SIG-M5 treated with dmso at 0.1 percent for 504 hours (cell line): ENCODE data around the gene SPATA16.

Experiments
- DNase-seq: peaks from one replicate; lab custom pipeline; 2025; ENCODE audit not compliant: unreplicated experiment; lab: John Stamatoyannopoulos, UW

The SPATA16 gene

DNA sequence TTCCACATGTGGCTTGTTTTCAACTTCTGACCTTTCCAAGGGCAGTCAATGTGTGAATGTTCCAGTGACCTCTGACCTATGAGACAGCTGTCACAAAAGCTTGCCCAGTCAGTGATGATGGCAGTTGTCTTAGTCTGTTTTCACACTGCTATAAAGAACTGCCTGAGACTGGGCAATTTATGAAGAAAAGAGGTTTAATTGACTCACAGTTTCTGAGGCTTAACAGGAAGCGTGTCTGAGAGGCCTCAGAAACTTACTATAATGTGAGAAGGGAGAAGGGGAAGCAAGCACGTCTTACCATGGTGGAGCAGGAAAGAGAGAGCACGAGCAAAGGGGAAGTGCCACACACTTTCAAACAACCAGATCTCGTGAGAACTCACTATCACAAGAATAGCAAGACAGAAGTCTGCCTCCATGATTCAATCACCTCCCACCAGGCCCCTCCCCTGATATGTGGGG lies 294.9 kb downstream of the SPATA16 start:
- DNase-seq = peak; percentile 15

DNA sequence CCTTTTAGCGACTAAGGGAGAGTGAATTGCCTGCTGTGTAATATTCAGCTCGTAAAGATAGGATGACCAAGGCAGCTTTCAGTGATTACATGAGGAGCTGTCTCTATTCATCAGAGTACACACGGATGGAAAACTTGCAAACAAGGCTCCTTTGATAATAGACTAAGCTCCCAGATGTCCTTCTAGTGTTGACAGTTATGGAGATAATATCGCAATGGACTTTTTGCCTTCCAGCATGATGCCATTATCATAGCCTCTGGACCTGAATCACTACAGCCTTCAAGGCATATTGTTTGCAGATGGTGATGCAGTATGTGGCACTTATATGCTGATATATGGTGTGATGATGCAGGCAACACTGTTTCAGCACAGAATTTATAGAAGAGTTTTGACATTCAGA lies 296.6 kb downstream of the SPATA16 start:
- no peak for DNase-seq

DNA sequence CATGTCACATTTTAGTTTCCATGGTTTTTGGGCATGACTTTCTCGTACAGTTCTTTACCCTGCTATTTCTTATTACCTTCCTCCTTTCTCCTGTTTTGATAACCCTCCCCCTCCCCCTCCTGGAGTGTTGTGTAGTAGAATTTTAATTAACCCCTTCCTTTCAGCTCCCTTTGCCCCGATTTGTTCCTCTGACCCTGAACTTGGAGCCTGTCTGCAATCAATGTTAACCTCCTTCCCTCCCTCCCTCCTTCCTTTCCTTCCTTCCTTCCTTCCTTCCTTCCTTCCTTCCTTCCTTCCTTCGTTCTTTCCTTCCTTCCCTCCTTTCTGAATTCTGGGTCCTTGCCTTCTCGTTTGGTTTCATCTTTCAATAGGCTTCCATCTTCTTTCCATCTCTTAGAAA lies 300.1 kb downstream of the SPATA16 start:
- no peak for DNase-seq

DNA sequence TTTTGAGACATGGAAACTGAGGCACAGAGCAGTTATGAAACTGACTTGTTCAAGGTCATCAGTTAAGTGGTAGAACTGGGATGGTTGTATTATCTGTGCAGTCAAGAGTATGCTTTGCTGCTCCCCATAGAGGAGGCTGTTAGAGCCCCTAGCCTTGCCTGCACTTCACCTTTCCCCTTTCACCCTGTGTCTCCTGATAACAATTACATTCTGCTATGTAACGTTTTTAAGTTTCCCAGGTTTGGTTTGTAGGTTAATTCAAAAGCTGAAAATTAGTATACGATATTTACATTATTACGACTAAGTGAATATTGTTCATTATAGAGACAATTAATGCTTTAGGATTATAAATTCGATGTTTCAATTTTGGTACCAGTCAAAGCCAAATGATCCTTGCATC lies 300.6 kb downstream of the SPATA16 start:
- no peak for DNase-seq

DNA sequence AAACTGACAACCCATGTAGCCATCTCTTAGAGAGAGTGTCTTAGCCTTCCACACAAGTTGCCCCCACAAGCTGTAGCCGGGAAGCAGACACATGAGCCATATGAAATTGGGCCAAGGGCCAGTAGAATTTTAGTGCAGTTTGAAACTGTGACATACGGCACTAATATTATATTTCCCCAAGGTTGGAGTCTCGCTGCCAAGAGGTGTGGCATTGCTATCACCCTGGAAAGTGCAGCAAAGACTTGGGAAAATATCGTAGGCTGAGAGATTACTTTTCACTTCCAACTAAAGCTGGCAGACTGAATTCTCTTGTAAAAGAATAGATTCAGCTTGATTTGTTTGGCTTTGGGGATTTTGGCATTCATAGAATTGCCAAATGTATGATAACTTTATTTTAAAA lies 301.4 kb downstream of the SPATA16 start:
- no peak for DNase-seq
